GM18870 (cell line): Measurements from ENCODE around the gene NAE1.
A peak's percentile ranks its signal among the peaks of the same experiment; 100 is the strongest.
"Not testable (repeated sequence)": the region's sequence is repeated elsewhere in the genome, so short reads cannot be mapped to it uniquely, and the experiment has no call there.

Source experiments
- ATAC-seq: cut with Tn5 transposase; IDR thresholded peaks from one replicate; pipeline ENCODE4 v1.9.1; 2021; ENCODE audit warnings: moderate library complexity; ENCODE audit not compliant: unreplicated experiment

The NAE1 gene

DNA sequence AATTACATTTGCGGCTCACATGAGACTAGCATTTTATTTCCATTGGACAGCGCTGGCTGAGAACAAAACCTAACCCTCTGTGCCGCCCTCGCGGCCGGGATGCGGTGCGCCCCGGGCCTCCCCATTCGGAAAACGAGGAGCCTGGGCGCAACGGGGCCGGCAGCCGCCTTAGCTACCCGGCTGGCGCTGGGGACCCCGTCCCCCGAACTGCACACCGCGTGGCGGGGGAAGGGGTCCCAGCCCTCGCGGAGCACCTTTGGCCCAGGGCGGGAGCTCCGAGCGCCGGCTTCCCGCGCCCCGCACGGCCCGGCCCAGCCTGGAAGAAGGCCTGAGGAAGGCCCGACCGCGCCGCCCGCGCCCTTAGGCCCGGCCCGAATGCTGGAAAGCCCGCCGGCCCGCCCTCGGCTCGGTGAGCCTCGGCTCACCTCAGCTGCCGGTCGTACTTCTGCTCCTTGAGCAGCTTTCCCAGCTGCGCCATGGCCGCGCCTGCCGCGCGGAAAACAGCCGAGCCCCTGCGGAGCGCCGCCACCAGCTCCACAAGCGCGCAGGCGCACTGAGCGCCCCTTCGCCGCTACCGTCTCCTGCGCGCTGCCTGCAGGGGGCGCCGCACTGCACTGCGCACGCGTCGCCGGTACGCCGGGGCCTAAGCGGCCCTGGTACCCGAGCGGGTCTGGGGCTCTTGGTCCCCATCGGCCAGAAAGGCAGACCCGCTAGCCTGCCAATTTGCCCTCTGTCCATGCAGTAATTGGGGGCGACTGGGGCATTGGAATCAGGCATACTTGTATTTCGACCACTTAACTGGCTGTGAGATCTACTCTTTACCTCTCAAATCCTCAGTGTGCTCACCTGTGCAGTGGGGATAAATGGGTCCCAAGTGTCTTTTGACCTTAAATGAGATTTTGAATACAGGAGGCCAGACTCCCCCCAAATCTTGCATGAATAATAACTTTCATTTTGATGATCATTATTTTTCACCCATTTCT lies at the start of gene NAE1:
Gene NAE1 (minus strand): TSS at position 555 of the 983 bp plus-strand sequence. CDS start 77 bp downstream, at position 478.
- peak; percentile 67 for ATAC-seq

DNA sequence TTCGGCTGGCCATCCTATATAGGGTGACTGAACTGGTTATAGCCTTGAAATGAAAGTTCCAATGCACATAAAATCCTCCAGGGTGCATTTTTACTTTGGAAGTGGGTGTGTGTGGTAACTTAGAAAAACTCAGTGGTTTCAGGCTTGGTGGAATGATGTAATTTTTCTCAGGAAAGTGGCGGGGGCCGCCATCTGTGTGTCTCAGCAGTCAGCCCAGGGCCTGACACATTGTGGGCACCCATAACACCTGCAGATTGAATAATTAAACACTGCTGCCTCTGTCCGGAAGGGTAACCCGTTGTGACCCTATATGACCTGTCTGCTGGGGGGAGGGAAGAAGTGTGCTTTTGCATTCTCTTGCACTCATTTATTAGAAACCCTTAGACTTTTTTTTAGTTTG lies 47.3 kb upstream of the NAE1 start:
- ATAC-seq: no peak

DNA sequence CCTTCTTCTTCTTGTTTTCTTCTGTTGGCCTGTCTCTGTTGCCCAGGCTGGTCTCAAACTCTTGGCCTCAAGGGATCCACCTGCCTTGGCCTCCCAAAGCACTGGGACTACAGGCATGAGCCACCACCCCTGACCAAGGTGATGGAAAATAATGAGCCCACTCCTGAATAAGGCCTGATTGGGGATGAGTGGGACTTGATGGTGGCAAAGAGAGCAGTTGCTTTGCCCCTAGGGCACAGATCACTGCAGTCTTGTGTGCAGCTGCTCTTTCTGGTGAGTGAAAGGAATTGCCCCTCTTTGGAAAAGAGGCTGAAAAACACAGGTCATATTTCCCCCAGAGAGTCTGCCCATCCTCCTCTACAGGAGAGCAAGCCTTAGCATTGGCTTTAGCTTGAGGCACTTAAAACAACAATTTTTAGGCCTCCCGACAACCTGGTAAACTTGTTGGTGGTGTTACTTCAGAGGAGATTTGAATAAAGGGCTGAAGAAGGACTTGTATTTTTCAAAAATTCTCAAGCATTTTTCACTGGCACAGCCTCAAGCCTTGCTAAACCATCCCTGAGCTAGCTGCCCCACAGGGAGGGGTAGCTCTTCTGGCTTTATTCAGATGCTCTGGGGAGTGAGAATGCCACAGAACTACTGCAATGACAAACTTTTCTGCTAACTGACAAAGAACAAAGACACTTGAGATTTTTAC lies 43.5 kb upstream of the NAE1 start:
- no peak for ATAC-seq

DNA sequence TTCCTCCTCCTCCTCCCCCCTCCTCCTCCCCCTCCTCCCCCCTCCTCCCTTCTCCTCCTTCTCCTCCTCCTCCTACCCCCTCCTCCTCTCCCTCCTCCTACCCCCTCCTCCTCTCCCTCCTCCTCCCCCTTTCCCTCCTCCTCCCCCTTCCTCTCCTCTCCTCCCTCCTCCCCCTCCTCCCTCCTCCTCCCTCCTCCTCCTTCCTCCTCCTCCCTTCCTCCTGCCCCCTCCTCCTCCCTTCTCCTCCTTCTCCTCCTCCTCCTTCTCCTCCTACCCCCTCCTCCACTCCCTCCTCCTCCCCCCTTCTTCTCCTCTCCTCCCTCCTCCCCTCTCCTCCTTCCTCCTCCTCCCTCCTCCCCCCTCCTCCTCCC lies 42.9 kb upstream of the NAE1 start:
- no peak for ATAC-seq

DNA sequence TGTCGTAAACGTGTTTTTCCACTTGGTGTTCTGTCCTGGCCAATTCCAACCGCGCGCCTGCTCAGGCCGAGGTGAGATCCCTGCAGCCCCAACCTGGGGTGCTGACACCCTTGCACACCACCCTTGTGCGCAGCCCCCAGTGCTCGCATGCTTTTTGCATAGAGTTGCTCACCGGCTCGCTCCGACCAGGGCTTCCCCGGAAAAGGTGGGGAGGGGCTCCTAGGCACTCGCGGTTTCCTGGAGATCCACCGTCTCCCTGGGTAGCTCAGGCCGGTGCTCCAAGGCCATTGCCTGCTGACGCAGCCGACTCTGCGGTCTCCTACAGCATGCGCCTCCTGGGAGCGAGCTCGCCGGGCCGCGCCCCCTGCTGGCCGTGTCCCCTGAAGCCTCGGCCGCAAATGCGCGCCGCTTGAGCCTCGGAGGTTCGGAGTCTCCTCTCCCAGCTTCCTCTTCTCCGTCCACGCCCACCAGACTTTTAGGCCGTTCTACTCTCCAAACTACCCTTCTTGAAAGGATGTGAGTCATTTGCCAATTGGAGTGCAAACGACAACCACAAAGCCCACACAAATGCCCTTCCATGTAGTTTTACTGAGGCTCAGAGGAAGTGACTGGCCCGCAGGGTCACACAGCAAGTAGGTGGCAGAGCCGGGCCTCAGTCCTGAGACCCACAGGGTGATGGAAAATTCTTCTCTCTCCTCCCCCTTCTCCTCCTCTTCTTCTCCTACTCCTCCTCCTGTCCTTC lies 42.3 kb upstream of the NAE1 start:
- peak; percentile 83 for ATAC-seq

DNA sequence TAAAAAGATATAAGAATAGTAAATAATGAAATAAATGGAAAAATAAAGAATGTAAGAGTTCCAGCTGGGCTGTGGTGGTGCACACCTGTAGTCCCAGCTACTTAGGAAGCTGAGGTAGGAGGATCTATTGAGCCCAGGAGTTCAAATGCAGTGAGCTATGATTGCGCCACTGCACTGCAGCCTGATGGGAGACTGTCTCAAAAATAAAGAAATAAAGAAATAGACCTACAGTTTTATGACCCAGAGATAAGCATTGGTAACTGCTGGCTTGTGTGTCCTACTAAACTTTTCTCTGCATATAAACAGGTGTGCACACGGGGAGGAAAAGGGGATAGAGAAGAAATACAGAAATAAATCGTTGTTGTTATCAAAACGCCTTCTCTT lies 41.8 kb upstream of the NAE1 start:
- no peak for ATAC-seq

DNA sequence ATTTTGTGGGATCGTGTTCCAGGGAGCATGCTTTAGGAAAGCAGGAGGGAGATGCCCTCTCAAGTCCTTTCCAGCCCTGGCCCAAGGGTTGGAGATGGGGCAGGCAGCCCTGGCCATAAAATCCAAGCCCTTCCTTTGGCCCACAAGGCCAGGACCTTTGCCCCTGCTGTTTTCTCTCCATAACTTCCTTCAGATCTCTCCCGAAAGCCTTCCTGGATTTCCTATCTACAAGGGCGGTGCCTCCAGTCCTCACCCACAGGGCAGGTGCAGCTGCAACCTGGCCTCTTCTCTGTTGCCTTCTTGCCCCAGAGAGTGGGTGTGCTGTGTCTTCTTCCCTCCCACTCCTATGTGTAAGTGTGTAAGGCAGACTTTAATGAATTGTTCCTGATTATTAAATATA lies 41.1 kb upstream of the NAE1 start:
- no peak for ATAC-seq

DNA sequence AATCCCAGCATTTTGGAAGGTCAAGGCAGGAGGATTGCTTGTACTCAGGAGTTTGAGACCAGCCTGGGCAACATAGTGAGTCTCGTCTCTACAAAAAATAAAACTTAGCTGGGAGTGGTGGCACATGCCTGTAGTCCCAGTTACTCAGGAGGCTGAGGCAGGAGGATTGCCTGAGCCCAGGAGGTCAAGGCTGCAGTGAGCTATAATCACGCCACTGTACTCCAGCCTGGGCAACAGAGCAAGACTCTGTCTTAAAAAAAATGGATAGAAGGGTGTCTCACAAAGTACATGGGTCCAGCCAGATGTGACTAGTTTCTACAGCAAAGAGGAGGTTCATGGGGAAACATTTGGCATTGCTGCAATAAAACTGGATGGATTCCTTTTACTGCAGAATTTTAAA lies 40.6 kb upstream of the NAE1 start:
- ATAC-seq: not testable (repeated sequence)

DNA sequence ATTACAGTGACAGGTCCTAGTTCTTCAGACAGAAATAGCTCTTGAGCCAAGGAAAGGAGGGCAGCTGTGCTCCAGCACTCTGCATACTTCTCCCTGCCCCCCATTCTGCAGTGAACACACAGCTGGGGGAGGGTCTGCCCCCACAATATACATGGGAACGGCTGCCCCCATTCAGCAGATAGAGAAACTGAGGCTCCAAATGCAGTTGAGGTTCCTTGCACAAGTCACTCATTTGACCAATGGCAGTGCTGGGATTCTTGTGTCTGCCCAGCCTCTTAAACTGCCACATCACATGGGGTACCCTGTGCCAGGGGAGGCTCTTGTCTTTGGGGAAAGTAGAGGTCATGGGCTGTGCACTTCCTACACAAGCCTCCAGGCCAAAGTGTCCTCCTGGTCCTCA lies 38.6 kb upstream of the NAE1 start:
- ATAC-seq: no peak

DNA sequence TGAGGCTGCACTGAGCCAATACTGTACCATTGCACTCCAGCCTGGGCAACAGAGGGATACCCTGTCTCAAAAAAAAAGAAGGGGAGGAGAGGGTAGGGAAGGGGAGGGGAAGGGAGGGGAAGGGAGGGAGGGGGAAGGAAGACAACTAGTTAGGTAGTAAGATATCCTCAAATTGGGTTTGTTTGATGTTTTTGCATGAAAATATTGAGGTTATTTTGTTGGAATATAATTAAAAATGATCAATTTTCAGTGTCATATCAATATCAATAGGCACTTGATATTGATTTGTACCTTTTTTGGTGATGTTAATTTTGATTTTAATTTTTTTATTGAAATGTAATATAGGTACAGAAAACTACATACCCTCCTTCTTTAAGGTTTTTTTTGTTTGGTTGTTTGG lies 32.9 kb upstream of the NAE1 start:
- ATAC-seq: no peak

DNA sequence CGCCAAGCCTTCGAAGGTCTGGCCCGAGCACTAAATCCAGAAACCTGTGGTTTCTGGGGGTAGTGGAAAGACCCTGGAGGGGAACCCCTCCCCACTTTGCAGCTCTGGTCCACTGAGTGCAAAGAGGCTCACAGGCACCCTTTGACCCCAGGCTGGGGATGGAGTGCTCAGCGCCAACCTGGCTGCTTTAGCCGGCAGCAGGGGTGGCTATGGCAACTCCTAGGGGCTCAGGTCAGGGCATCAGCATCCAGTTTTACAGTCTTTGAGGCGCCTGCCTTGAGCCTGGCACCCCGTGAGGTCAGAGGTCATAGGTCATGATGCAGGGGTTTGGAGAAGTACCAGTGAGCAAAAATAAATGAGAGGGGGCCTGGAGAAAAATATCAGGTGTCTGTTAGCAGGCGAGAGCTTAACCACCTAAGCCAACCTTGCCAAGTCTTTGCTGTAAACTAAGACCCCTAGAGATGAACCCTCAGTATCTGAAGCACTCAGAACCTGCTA lies 31.3 kb upstream of the NAE1 start:
- no peak for ATAC-seq

DNA sequence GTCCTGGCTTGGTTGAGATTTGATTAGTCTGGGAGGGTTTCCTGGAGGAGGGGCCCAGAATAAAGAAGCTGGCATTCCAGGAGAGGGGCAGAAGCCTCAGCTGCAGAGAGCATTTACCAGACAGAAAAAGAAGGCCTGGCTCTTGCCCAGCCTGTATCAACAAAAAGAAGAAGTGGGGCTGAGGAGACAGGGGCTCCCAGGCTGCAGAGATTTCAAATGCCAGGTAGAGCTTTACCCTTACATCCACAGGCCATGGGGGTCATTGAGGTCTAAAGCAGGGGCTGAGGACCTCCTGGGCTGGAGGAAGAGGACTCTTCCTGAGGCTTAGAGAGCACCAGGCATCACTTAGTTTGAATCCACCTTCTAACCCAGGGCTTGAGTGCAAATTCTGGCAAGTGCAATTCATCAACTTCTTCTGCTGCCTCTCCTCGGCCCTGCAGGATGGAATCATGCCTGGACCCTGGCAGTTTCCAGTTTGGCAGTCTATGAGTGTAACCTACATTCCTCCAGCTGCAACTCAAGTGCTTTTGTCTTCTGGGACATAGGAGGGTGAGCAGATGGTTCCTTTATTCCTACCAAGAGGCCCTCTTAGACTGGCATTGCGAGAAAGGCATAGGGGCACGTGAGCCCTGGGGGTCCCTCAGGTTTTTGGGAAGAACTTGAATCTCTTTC lies 28.8 kb upstream of the NAE1 start:
- no peak for ATAC-seq

DNA sequence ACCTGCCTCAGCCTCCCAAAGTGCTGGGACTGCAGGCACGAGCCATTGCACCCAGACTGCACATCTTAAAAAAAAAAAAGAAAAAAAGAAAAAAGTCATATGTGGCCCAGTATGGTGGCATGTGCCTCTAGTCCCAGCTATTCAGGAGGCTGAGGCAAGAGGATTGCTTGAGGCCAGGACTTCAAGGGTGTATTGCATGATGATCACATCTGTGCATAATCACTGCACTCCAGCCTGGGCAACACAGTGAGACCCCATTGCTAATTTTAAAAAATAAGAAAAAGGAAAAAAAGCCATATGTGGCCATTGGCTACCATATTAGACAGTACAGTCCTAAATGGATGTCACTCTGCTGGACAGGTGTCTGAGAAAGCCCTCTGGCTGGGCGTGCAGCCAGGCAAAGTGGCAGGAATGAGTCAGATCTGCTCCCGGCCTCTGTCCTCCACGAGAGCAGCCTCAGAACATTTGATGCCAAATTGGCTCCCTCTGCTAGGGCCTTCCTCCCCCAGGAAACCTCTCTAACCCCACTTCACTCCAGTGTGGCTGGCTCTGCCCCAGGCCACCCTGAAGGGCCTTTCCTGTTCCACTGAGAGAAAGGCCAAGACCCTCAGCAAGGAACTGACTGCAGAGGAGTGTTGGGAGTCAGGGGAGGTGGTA lies 28.1 kb upstream of the NAE1 start:
- no peak for ATAC-seq

DNA sequence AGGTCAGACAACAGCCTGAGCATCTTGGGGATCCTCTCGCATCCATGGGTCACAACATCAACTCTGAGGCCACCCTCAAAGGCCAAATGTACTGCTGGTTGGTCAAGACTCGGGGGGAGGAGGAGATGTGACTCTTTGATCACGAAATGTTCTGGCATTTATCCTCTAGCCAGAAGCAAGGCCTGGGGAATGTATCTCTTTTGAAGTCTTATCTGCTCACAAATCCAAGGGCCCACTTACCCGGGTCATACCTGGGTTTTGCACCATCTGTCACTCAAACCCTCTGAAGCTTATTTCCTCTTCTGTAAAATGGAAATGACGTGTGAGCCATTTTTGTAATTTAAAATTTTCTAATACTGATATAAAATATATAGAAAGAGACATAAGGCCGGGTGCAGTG lies 26.7 kb upstream of the NAE1 start:
- ATAC-seq: no peak

DNA sequence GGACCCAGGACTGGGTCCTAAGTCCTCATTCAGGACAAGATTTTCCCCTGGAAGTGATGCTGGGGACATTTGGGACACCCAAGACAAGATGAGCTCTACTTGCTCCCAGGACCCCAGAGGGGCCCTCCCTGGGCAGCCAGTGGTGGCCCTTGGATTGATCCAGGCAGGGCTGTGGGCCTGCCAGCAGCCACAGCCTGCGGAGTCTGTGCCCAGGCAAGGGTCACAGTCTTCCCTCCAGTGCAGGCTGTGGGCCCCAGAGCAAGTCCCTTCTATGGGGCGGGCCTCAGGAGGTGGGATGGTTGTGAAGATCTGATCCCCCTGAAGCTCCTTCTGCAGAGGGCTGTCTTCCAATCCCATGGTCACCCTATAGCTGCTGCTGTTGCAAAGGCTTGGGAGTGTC lies 26.0 kb upstream of the NAE1 start:
- ATAC-seq: no peak

DNA sequence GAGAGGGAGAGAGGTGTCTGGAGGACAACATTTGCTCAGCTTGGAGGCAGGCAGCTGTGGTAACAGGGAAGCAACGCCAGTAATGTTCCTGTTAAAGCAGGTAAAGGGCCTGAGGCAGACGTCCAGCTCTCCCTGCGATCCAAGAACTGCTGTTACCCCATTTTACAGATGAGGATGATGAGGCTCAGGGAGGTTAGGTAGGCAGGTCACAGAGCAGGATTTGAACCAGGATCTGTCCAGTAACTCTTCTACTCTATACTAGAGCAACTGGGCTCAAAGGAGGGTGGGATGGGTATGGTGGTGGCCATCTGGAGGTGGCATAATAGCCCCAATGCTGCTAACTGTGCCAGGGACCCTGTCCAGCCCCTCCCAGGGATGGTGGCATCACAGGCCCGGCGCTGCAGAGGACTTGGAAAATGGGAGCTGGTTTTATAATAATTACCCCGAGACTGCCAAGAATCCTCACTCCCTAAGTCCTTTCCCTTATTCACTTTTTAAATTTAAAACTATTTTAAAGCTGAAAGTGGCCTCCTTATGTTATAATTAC lies 25.5 kb upstream of the NAE1 start:
- ATAC-seq: no peak

DNA sequence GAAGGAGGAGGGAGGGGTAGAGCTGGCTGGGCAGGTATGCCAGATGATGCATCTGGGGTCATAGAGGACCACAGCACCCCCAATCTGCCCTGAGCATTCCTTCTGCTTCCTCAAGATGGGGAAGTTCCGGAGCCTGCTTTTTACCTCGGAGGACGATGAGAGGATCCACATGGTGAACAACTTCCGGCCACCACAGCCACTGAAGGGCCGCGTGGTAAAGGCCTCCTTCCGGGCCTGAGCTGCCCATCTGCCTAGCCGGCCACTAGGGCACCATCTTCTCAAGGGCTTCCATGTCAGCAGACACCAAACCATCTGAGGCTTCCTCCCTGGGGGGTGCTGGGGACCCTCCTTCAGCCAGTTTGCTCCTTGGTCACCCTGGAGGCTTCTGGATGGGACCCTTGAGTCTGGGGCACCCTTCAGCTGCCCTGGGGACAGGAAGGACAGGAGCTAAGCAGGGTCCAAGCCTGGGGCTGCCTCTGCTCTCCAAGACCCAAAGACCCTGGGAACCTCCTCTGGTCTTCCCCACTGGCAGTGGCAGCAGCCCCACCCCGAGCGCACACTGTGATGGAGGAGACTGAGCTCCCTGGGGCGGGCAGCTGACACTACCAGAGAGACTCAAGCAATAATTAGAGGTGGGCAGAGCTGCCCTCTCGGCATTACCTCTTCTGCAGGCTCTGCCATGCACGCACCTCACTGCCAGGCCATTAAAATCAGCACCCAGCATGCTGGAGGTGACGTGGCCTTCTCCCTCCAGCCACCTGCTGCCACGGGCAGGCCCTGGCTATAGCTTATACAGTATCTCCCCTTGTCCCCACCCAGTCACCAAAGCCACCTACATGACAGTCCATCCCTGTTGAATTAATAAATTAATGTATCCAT lies 22.7 kb upstream of the NAE1 start:
- no peak for ATAC-seq

DNA sequence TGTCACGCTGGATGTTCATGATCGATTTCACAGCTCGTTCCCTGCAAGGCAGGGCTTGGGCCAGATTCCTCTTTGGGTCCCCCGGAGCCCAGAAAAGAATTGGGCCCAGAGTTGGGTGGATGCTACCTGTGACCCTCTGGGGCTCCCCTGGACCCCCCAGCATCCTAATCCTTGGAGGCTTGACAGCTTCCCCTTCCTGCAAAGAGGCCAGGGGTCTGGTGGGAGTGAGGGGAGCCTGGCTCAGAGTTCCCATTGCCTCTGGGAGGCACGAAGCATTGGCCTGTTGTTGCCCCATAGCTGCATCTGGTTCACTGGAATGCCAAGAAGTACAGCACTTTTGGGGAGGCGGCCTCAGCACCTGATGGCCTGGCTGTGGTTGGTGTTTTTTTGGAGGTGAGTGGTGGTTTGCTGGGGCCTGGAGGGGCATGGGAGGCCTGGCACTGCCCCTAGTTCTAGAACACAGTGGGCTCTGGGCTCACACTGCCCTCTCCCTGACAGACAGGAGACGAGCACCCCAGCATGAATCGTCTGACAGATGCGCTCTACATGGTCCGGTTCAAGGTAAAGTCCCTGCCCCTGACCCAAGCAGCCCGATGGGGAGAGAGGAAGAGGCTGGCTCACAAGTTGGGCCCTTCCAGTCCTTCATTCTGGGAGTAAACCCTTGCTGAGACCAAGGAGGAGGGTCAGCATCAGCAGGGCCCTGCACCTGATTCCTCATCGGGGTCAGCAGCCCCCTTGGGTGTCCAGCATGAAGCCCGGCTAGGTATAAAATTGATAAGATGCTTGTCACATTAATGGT lies 20.6 kb upstream of the NAE1 start:
- no peak for ATAC-seq
